ENCODE data around the gene NRP1.

Gene NRP1

GRCh38 chr10:33381451-33382215 is 47.2 kb upstream of the NRP1 start:
- Histone ChIP-seq H3F3A (ENCODE audit: insufficient read depth, low read length) (no peaks in the 10 kb centered on the region), H3K79me2 (ENCODE audit: low read length) (no peaks in the 10 kb centered on the region), H3K9me2 (replicated peaks; ENCODE audit: insufficient read depth, low read length) (no peaks in the 10 kb centered on the region), H3K27ac (ENCODE audit: low read length) (no peak overlapping the region), H3K4me1 (ENCODE audit: low read length) (no peaks in the 10 kb centered on the region), H3K4me3 (ENCODE audit: low read length) (no peak overlapping the region), H3K9ac (ENCODE audit: low read length) (no peak overlapping the region), H2AFZ (ENCODE audit: low read length) (no peak overlapping the region), H3K27me3 (replicated peaks; ENCODE audit: insufficient read depth, low read length) (no peaks in the 10 kb centered on the region), H4K20me1 (ENCODE audit: insufficient read depth, low read length) (no peaks in the 10 kb centered on the region), H3K4me2 (ENCODE audit: low read depth, low read length) (no peak overlapping the region), H3K9me3 (replicated peaks; ENCODE audit: insufficient read depth, low read length) (no peaks in the 10 kb centered on the region), H3K36me3 (replicated peaks; ENCODE audit: insufficient read depth, low read length) (no peaks in the 10 kb centered on the region)
- no peak for TF ChIP-seq EZH2 (optimal IDR thresholded peaks at IDR 0.05; ENCODE audit: low read depth, low read length)
- TF ChIP-seq EZH2phosphoT487 (IDR thresholded peaks at IDR 0.05; ENCODE audit: low read length), result no peak
- TF ChIP-seq, protein P1, sequence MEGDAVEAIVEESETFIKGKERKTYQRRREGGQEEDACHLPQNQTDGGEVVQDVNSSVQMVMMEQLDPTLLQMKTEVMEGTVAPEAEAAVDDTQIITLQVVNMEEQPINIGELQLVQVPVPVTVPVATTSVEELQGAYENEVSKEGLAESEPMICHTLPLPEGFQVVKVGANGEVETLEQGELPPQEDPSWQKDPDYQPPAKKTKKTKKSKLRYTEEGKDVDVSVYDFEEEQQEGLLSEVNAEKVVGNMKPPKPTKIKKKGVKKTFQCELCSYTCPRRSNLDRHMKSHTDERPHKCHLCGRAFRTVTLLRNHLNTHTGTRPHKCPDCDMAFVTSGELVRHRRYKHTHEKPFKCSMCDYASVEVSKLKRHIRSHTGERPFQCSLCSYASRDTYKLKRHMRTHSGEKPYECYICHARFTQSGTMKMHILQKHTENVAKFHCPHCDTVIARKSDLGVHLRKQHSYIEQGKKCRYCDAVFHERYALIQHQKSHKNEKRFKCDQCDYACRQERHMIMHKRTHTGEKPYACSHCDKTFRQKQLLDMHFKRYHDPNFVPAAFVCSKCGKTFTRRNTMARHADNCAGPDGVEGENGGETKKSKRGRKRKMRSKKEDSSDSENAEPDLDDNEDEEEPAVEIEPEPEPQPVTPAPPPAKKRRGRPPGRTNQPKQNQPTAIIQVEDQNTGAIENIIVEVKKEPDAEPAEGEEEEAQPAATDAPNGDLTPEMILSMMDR (IDR thresholded peaks at IDR 0.05; ENCODE audit: low read length), result no peak
- no peak for DNase-seq

GRCh38 chr10:33377658-33378025 is 43.2 kb upstream of the NRP1 start:
- no peaks in the 10 kb centered on the region for H3K79me2 ChIP-seq (ENCODE audit: low read length)
- H3F3A ChIP-seq (ENCODE audit: insufficient read depth, low read length), result no peaks in the 10 kb centered on the region
- H3K27me3 ChIP-seq (replicated peaks; ENCODE audit: insufficient read depth, low read length), result no peaks in the 10 kb centered on the region
- TF ChIP-seq EZH2phosphoT487 (IDR thresholded peaks at IDR 0.05; ENCODE audit: low read length) (no peak), EZH2 (optimal IDR thresholded peaks at IDR 0.05; ENCODE audit: low read depth, low read length) (no peak)
- TF ChIP-seq, protein P1 (IDR thresholded peaks at IDR 0.05; ENCODE audit: low read length), result no peak
- H3K4me1 ChIP-seq (ENCODE audit: low read length), result no peaks in the 10 kb centered on the region
- no peak overlapping the region for H3K4me3 ChIP-seq (ENCODE audit: low read length)
- no peaks in the 10 kb centered on the region for H4K20me1 ChIP-seq (ENCODE audit: insufficient read depth, low read length)
- H3K36me3 ChIP-seq (replicated peaks; ENCODE audit: insufficient read depth, low read length), result no peaks in the 10 kb centered on the region
- no peak for DNase-seq
- H3K9me2 ChIP-seq (replicated peaks; ENCODE audit: insufficient read depth, low read length), result no peaks in the 10 kb centered on the region
- no peak overlapping the region for H2AFZ ChIP-seq (ENCODE audit: low read length)
- no peak overlapping the region for H3K9ac ChIP-seq (ENCODE audit: low read length)
- H3K4me2 ChIP-seq (ENCODE audit: low read depth, low read length), result no peak overlapping the region
- H3K9me3 ChIP-seq (replicated peaks; ENCODE audit: insufficient read depth, low read length), result no peaks in the 10 kb centered on the region
- H3K27ac ChIP-seq (ENCODE audit: low read length), result no peak overlapping the region

DNA sequence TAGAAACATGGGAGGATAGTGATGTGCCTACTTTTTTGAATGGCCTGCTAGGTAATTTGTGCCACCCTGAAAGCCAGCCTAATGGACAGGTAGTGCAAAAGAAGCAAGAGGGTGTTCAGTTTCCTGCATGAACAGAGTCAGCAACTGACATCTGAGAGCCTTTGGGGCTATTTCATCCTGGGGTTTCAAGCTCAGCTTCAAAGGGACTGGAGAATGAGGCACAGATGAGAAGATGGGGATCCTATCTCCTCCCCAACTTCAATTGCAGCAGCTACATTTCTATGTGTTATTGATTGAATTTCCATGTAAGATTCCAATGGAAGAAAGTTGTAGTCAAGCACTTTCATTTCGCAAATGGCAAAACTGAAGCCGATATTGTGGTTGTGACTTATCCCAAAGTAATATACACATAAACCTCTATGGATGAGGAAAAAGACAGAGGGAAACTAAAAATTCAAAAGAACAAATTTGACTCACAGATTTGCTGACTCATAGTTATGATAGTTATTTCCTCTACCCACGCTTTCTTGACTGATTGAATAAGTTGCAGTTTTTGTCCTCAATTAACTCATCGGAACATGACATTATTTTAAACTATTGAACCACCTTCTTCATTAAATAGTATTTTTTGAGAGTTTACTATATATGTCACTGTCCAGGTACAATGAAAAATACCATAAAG is 42.6 kb upstream of the NRP1 start:
- H3K9ac ChIP-seq (ENCODE audit: low read length), result no peak overlapping the region
- DNase-seq, result no peak
- no peak overlapping the region for H3K27ac ChIP-seq (ENCODE audit: low read length)

More for the DNA sequence above, 42.6 kb upstream of the NRP1 start:
- Histone ChIP-seq H3K27me3 (replicated peaks; ENCODE audit: insufficient read depth, low read length) (no peaks in the 10 kb centered on the region), H3K4me1 (ENCODE audit: low read length) (no peaks in the 10 kb centered on the region), H3K9me2 (replicated peaks; ENCODE audit: insufficient read depth, low read length) (no peaks in the 10 kb centered on the region), H3K36me3 (replicated peaks; ENCODE audit: insufficient read depth, low read length) (no peaks in the 10 kb centered on the region), H3K9me3 (replicated peaks; ENCODE audit: insufficient read depth, low read length) (no peaks in the 10 kb centered on the region), H3K79me2 (ENCODE audit: low read length) (no peaks in the 10 kb centered on the region), H4K20me1 (ENCODE audit: insufficient read depth, low read length) (no peaks in the 10 kb centered on the region), H2AFZ (ENCODE audit: low read length) (no peak overlapping the region), H3K4me3 (ENCODE audit: low read length) (no peak overlapping the region), H3K4me2 (ENCODE audit: low read depth, low read length) (no peak overlapping the region), H3F3A (ENCODE audit: insufficient read depth, low read length) (no peaks in the 10 kb centered on the region)
- TF ChIP-seq, protein P1 (IDR thresholded peaks at IDR 0.05; ENCODE audit: low read length), result no peak
- TF ChIP-seq EZH2 (optimal IDR thresholded peaks at IDR 0.05; ENCODE audit: low read depth, low read length) (no peak), EZH2phosphoT487 (IDR thresholded peaks at IDR 0.05; ENCODE audit: low read length) (no peak)
